K562 (cell line): Measurements from ENCODE around the gene ATXN7. TPM values are rescaled to one million over a fixed set of nuclear protein-coding genes. Genes with fewer than 3 reads are reported as not detected.

Experiments
- ATAC-seq: fragments of 200-7000 bp; cut with Tn5 transposase; 3 replicates; pipeline ENCODE4 v1.9.1; 2020; ENCODE audit warnings: moderate library complexity
- BruUV-seq: library from RNA; stranded (reverse); fragments of 400-500 nt; replicated peaks from 2 replicates; lab custom pipeline; 2021; lab: Mats Ljungman, UMichigan
- CTCF ChIA-PET: fragments of 300-600 bp; formaldehyde crosslinking; extraction: SDS; loops from one replicate; lab custom pipeline; 2021; ENCODE audit warnings: low intra/inter-chr PET ratio; lab: Yijun Ruan, JAX
- POLR2A ChIA-PET: fragments of 300-600, 350-650 bp; sonication (Branson Sonifier 250); formaldehyde crosslinking; extraction: SDS; loops from one replicate; lab custom pipeline; 2021; ENCODE audit warnings: antibody characterized with exemption, inconsistent platforms; lab: Yijun Ruan, JAX
- DNase-seq, 4 experiments: peaks; one replicate each; pipeline versions ENCODE4 v3.0.0 to v3.0.0-alpha.2; 2011 to 2018; ENCODE audit warnings: low spot score in 3 of 4, mixed read lengths in 3 of 4; ENCODE audit errors: extremely low read depth in 1 of 4
- FAIRE-seq: peaks from 2 replicates; lab custom pipeline; 2011; peaks lifted over from hg19 to GRCh38; lab: Jason Lieb, UNC
- H2AFZ ChIP-seq: 2 replicates; pipeline ENCODE4 v1.6.0; 2011; ENCODE audit warnings: low read depth, low read length, control low read depth, inconsistent platforms
- H3K27ac ChIP-seq: fragments of 200-600 bp; 3 replicates; pipeline ENCODE4 v1.8.0; 2011; ENCODE audit warnings: low read depth, mild to moderate bottlenecking, control low read depth, inconsistent platforms, low read length, moderate library complexity, mixed read lengths; ENCODE audit errors: extremely low read depth
- H3K27me3 ChIP-seq, 2 experiments: fragments of 300-600 bp in 1 of 2; 2 replicates in 1 of 2; 3 replicates in 1 of 2; pipeline versions ENCODE4 v1.6.0 to v1.8.0; 2011; ENCODE audit warnings: inconsistent platforms in 2 of 2, low read length in 2 of 2, mild to moderate bottlenecking in 1 of 2, mixed read lengths in 1 of 2, moderate library complexity in 1 of 2; ENCODE audit not compliant: control insufficient read depth in 2 of 2, insufficient read depth in 2 of 2
- H3K36me3 ChIP-seq: fragments of 300-600 bp; 3 replicates; pipeline ENCODE4 v1.8.0; 2011; ENCODE audit warnings: mild to moderate bottlenecking, low read length, inconsistent platforms; ENCODE audit not compliant: control insufficient read depth, insufficient read depth
- H3K4me1 ChIP-seq, 2 experiments: fragments of 200-600 bp in 1 of 2; replicated peaks in 1 of 2; 2 replicates in 1 of 2; 3 replicates in 1 of 2; pipeline versions ENCODE4 v1.5.1 to v1.8.0; 2011; ENCODE audit warnings: inconsistent platforms in 2 of 2, low read length in 2 of 2, mild to moderate bottlenecking in 1 of 2, mixed read lengths in 1 of 2, moderate library complexity in 1 of 2; ENCODE audit not compliant: control insufficient read depth in 2 of 2, insufficient read depth in 2 of 2
- H3K4me2 ChIP-seq: 2 replicates; pipeline ENCODE4 v1.6.1; 2011; ENCODE audit warnings: low read length, control low read depth, inconsistent platforms, mixed read lengths; ENCODE audit not compliant: insufficient read depth
- H3K4me3 ChIP-seq: fragments of 200-600 bp; sonication (generic), shearing (Covaris generic); 2 replicates; pipeline ENCODE4 v1.5.1; 2016; ENCODE audit warnings: control low read depth, inconsistent platforms
- H3K79me2 ChIP-seq: fragments of 200-600 bp; 3 replicates; pipeline ENCODE4 v1.8.0; 2011; ENCODE audit warnings: low read length, inconsistent platforms; ENCODE audit not compliant: control insufficient read depth, insufficient read depth
- H3K9ac ChIP-seq, 2 experiments: 2 replicates each; pipeline versions ENCODE4 v1.6.0 to v1.6.1; 2011; ENCODE audit warnings: low read depth in 2 of 2, low read length in 2 of 2, control low read depth in 1 of 2, inconsistent platforms in 1 of 2, mild to moderate bottlenecking in 1 of 2, mixed read lengths in 1 of 2; ENCODE audit not compliant: insufficient read depth in 1 of 2
- H3K9me1 ChIP-seq: one replicate; pipeline ENCODE4 v1.6.0; 2011; ENCODE audit warnings: inconsistent platforms, mild to moderate bottlenecking, low read length, moderate library complexity; ENCODE audit not compliant: control insufficient read depth, insufficient read depth
- H3K9me3 ChIP-seq: replicated peaks from 2 replicates; pipeline ENCODE4 v1.5.1; 2011; ENCODE audit warnings: low read depth, low read length, inconsistent platforms; ENCODE audit not compliant: control insufficient read depth, insufficient read depth
- H4K20me1 ChIP-seq: replicated peaks from 2 replicates; pipeline ENCODE4 v1.6.1; 2011; ENCODE audit warnings: low read length, inconsistent platforms, mixed read lengths; ENCODE audit not compliant: control insufficient read depth, insufficient read depth
- FOXJ2 ChIP-seq: fragments of 200-800 bp; sonication (Bioruptor generic); IDR thresholded peaks from 2 replicates; pipeline ENCODE4 v1.6.1; 2016; ENCODE audit warnings: missing genetic modification characterization, missing compliant biosample characterization
- FOXO4 ChIP-seq: fragments of 450-650 bp; formaldehyde crosslinking; IDR thresholded peaks from 2 replicates; pipeline ENCODE4 v1.4.0; 2020; ENCODE audit warnings: mild to moderate bottlenecking, moderate library complexity
- GATAD2B ChIP-seq: fragments of 450-650 bp; IDR thresholded peaks from 2 replicates; pipeline ENCODE4 v1.6.1; 2017; ENCODE audit warnings: mild to moderate bottlenecking, borderline replicate concordance
- GTF2F1 ChIP-seq: IDR thresholded peaks from 2 replicates; pipeline ENCODE4 v1.6.1; 2011; ENCODE audit warnings: low read depth, low read length, improper control_type of control experiment
- LEF1 ChIP-seq: fragments of 450-650 bp; IDR thresholded peaks from 2 replicates; pipeline ENCODE4 v1.6.1; 2016; ENCODE audit warnings: mild to moderate bottlenecking
- MTA3 ChIP-seq: fragments of 450-650 bp; formaldehyde crosslinking; IDR thresholded peaks from 2 replicates; pipeline ENCODE4 v1.6.1; 2017; ENCODE audit warnings: mild to moderate bottlenecking, borderline replicate concordance
- RFX5 ChIP-seq: IDR thresholded peaks from 2 replicates; pipeline ENCODE4 v1.6.1; 2011; ENCODE audit warnings: low read depth, mild to moderate bottlenecking, improper control_type of control experiment, low read length
- U2AF2 ChIP-seq: fragments of 200-400 bp; formaldehyde crosslinking; optimal IDR thresholded peaks from 2 replicates; pipeline ENCODE3; 2017; ENCODE audit warnings: low read depth, mild to moderate bottlenecking, low read length
- UBTF ChIP-seq, 2 experiments: IDR thresholded peaks; 2 replicates each; pipeline ENCODE4 v1.6.1; 2012; ENCODE audit warnings: improper control_type of control experiment in 2 of 2, low read depth in 2 of 2, low read length in 2 of 2, borderline replicate concordance in 1 of 2
- ZFP91 ChIP-seq: sonication (generic); formaldehyde crosslinking; IDR thresholded peaks from 2 replicates; pipeline ENCODE4 v1.8.0; 2022; ENCODE audit warnings: mild to moderate bottlenecking, missing genetic modification reagents
- ZNF354B ChIP-seq: fragments of 250-450 bp; sonication (Bioruptor Pico); IDR thresholded peaks from 2 replicates; pipeline ENCODE4 v1.4.0; 2020
- ZSCAN29 ChIP-seq: fragments of 450-650 bp; IDR thresholded peaks from 2 replicates; pipeline ENCODE4 v1.6.1; 2017
- WGBS: fragments of 100-300 bp; shearing (Covaris generic); methylation state at CpG from one replicate; pipeline ENCODE4 v1.1.6; 2016; ENCODE audit warnings: low coverage, mixed read lengths; ENCODE audit not compliant: insufficient coverage; ENCODE audit errors: missing lambda C conversion rate; 5-methylcytosine and 5-hydroxymethylcytosine counted together
- in situ Hi-C: fragments of 300-500 bp; cut with MboI; formaldehyde crosslinking; loops from 4 replicates; pipeline ENCODE4 v1.15.0; 2018; ENCODE audit warnings: inconsistent platforms, mixed read lengths
- intact Hi-C: fragments of 100-400 bp; cut with micrococcal nuclease; formaldehyde crosslinking; loops from 2 replicates; pipeline ENCODE4 v1.14.2; 2022
- polyA plus RNA-seq, 8 experiments: library from polyadenylated mRNA; depleted of rRNA in 4 of 8; stranded (reverse) in 5 of 8; unstranded in 3 of 8; fragments of >200 nt; fragmentation: Nextera tagmentation in 2 of 8; fragmentation: Illumina TruSeq in 1 of 8; extraction: Ambion mirVana in 2 of 8; extraction: Trizol in 1 of 8; gene quantifications; 2 replicates each; pipeline versions ENCODE4 v1.2.1 to v1.2.3, GENCODE V29; 2011 to 2014; ENCODE audit warnings: inconsistent platforms in 1 of 8, missing spikeins in 1 of 8
- total RNA-seq, 7 experiments: library from RNA; depleted of rRNA in 6 of 7; stranded (reverse); fragments of >200 nt in 6 of 7; fragmentation: Illumina TruSeq in 2 of 7; extraction: Trizol in 2 of 7; gene quantifications; 2 replicates each; pipeline versions ENCODE4 v1.2.1 to v1.2.3, GENCODE V29; 2011 to 2021; ENCODE audit warnings: low replicate concordance in 1 of 7

The ATXN7 gene
- total and polyA plus RNA-seq, 9 of the 15 experiments (the other 6 are each of a cell fraction or from before 2014, with no cell fraction given), result 0.41 to 9.2 (median 6.7) TPM

GRCh38 chr3:64042952-64043351 is 179.3 kb downstream of the ATXN7 start:
- CTCF ChIA-PET, result no interaction called here
- in situ Hi-C loops, result no loop called here

More at GRCh38 chr3:64042952-64043351, 179.3 kb downstream of the ATXN7 start:
- POLR2A ChIA-PET, result no interaction called here
- BruUV-seq, result no TSS peak
- Histone ChIP-seq H3K9me1 (no peaks in the 10 kb centered on the region), H3K27me3 (peaks cover 0 to 6% of the 10 kb centered on the region in 2 experiments; a peak in 1 of 5 replicates), H3K4me1 (no peaks in the 10 kb centered on the region; a peak in 1 of 5 replicates), H3K4me2 (no peak overlapping the region), H3K79me2 (no peaks in the 10 kb centered on the region), H3K9ac (no peak overlapping the region), H3K9me3 (no peaks in the 10 kb centered on the region), H4K20me1 (no peaks in the 10 kb centered on the region), H3K27ac (no peak overlapping the region), H3K36me3 (no peaks in the 10 kb centered on the region), H2AFZ (no peak overlapping the region), H3K4me3 (no peak overlapping the region)
- TF ChIP-seq MTA3 (no peak), FOXO4 (no peak), GTF2F1 (no peak), RFX5 (no peak), ZSCAN29 (no peak), ZNF354B (no peak), ZFP91 (no peak), GATAD2B (no peak), UBTF (IDR thresholded peaks at IDR 0.05; ENCODE audit: borderline replicate concordance in 1 of 2, low read depth in 2 of 2, low read length in 2 of 2) (no peak), FOXJ2 (tag) (no peak), LEF1 (no peak), U2AF2 (no peak)
- FAIRE-seq, result no peak
- intact Hi-C loops, result no loop called here
- ATAC-seq, result no peak
- no peak for DNase-seq
- 0% methylated on average over 1 of the region's 1 CpG for WGBS
